ENCODE data around the gene METTL16. TPM values are rescaled to one million over a fixed set of nuclear protein-coding genes. Genes with fewer than 3 reads are reported as not detected.

Gene METTL16
- total RNA-seq, 2 donors from 2014 or later: 35.8 to 49.9 TPM

DNA sequence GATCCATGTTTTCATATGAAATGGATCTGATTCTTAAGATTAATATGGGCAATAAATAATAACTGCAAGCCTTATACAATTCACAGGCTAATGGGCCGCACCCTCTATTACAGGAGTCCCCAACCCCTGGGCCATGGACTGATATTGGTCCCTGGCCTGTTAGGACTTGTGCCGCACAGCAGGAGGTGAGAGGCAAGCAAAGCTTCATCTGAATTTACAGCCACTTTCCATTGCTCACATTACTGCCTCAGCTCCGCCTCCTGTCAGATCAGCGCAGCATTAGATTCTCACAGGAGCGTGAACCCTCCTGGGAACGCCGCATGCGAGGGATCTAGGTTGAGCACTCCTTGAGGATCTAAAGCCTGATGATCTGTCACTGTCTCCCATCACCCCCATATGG lies 26.8 kb downstream of the METTL16 start:
- Mint-ChIP-seq H3K4me3 (no peak overlapping the region), H3K27ac (no peak overlapping the region), H3K36me3 (ENCODE audit: low read depth) (peaks cover 13% of the 10 kb centered on the region), H3K4me1 (peaks cover 11% of the 10 kb centered on the region), H3K27me3 (no peaks in the 10 kb centered on the region), H3K9me3 (no peaks in the 10 kb centered on the region)
- no peak for ATAC-seq (replicated peaks)

DNA sequence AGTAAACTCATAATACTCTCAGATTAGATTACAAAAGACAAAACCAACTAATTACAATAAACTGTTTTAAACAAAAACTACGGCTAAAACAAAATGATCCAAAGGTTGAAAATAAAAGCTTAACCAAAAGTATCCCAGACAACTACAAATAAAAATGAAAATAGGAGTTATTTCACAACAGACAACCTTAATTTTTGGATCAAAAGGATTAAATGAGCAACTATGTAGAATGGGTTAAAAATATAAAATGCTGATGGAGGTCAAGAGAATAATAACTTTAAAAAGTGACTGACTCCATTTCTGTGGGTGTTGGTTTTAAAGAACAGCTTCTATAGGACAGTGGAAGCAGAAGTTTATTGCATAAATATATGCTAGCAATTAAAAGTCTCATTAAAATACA lies 28.6 kb downstream of the METTL16 start:
- Mint-ChIP-seq H3K9me3 (no peaks in the 10 kb centered on the region), H3K27ac (peak overlapping the region; percentile 92), H3K4me3 (peak overlapping the region; percentile 76), H3K4me1 (peaks cover 11% of the 10 kb centered on the region), H3K27me3 (no peaks in the 10 kb centered on the region), H3K36me3 (ENCODE audit: low read depth) (peaks cover 17% of the 10 kb centered on the region)
- no peak for ATAC-seq (replicated peaks)

- Mint-ChIP-seq H3K4me3 (peak overlapping the region; percentile 76), H3K36me3 (ENCODE audit: low read depth) (peaks cover 26% of the 10 kb centered on the region)
- peak; percentile 70 for ATAC-seq (replicated peaks)
These were observed 29.5 kb downstream of the METTL16 start for GRCh38 chr17:2482218-2482617.

GRCh38 chr17:2481760-2482159 lies 29.9 kb downstream of the METTL16 start:
- no peak for ATAC-seq (replicated peaks)
- Mint-ChIP-seq H3K27ac (peak overlapping the region; percentile 92), H3K36me3 (ENCODE audit: low read depth) (peaks cover 31% of the 10 kb centered on the region), H3K4me3 (peak overlapping the region; percentile 76), H3K27me3 (no peaks in the 10 kb centered on the region), H3K4me1 (peaks cover 6% of the 10 kb centered on the region), H3K9me3 (no peaks in the 10 kb centered on the region)

More at GRCh38 chr17:2482218-2482617, 29.5 kb downstream of the METTL16 start:
- Mint-ChIP-seq H3K27me3 (no peaks in the 10 kb centered on the region), H3K9me3 (no peaks in the 10 kb centered on the region), H3K27ac (peak overlapping the region; percentile 92), H3K4me1 (peaks cover 9% of the 10 kb centered on the region)

DNA sequence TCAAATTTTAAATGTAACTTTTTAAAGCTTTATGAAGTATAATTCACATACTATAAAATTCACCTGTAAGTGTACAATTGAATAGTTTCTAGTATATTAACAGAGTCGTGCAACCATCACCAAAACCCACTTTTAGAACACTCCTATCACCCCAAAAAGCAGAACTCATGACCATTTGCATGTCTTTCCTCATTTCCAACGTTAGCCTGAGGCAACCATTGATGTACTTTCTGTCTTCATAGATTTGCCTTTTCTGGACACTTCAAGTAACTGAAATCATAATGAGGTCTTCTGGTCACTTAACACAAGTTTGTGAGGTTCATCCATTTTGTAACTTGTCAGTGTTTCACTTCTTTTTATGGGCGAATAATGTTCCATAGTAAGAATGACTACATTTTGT lies 33.2 kb downstream of the METTL16 start:
- Mint-ChIP-seq H3K4me3 (no peak overlapping the region), H3K27ac (no peak overlapping the region), H3K9me3 (no peaks in the 10 kb centered on the region), H3K27me3 (no peaks in the 10 kb centered on the region), H3K4me1 (peaks cover 10% of the 10 kb centered on the region), H3K36me3 (ENCODE audit: low read depth) (peaks cover 64% of the 10 kb centered on the region)
- ATAC-seq (replicated peaks): no peak

DNA sequence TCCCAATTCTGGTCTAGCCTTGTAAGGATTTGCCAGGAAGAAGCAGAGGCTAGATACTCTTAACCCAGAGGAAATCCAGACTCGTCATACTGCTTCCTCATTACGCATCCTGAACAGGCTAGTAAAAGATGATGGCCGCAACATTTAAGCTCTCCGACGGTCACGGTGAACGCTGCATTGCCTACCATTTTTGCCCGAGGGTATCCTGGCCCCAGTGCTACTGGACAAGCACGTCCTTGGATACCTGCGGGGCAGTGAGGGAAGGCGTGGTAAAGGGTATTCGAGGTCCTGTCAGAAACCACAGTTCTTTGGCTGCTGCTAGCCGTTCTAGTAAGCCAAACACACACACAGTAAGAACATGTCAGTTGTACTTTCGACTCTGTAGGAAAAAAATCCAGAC lies 36.6 kb downstream of the METTL16 start:
- Mint-ChIP-seq H3K36me3 (ENCODE audit: low read depth) (peaks cover 88% of the 10 kb centered on the region), H3K27ac (peak overlapping the region; percentile 0), H3K4me1 (peaks cover 5% of the 10 kb centered on the region), H3K27me3 (no peaks in the 10 kb centered on the region), H3K4me3 (no peak overlapping the region), H3K9me3 (no peaks in the 10 kb centered on the region)
- no peak for ATAC-seq (replicated peaks)

- no peak overlapping the region for H3K27ac Mint-ChIP-seq
- H3K9me3 Mint-ChIP-seq: no peaks in the 10 kb centered on the region
- peaks cover 5% of the 10 kb centered on the region for H3K4me1 Mint-ChIP-seq
- H3K4me3 Mint-ChIP-seq: no peak overlapping the region
- no peaks in the 10 kb centered on the region for H3K27me3 Mint-ChIP-seq
- H3K36me3 Mint-ChIP-seq (ENCODE audit: low read depth): peaks cover 95% of the 10 kb centered on the region
- ATAC-seq (replicated peaks): no peak
These were observed 37.3 kb downstream of the METTL16 start for GRCh38 chr17:2474371-2474770.

GRCh38 chr17:2468270-2468669 lies 43.4 kb downstream of the METTL16 start:
- Mint-ChIP-seq H3K9me3 (no peaks in the 10 kb centered on the region), H3K36me3 (ENCODE audit: low read depth) (peaks cover 99% of the 10 kb centered on the region), H3K4me1 (no peaks in the 10 kb centered on the region), H3K27me3 (no peaks in the 10 kb centered on the region), H3K27ac (no peak overlapping the region), H3K4me3 (no peak overlapping the region)
- ATAC-seq (replicated peaks): no peak

- Mint-ChIP-seq H3K27me3 (no peaks in the 10 kb centered on the region), H3K27ac (no peak overlapping the region), H3K9me3 (no peaks in the 10 kb centered on the region), H3K36me3 (ENCODE audit: low read depth) (peaks cover 99% of the 10 kb centered on the region), H3K4me3 (no peak overlapping the region), H3K4me1 (no peaks in the 10 kb centered on the region)
- ATAC-seq (replicated peaks): no peak
These were observed 44.8 kb downstream of the METTL16 start for GRCh38 chr17:2466931-2467330.

DNA sequence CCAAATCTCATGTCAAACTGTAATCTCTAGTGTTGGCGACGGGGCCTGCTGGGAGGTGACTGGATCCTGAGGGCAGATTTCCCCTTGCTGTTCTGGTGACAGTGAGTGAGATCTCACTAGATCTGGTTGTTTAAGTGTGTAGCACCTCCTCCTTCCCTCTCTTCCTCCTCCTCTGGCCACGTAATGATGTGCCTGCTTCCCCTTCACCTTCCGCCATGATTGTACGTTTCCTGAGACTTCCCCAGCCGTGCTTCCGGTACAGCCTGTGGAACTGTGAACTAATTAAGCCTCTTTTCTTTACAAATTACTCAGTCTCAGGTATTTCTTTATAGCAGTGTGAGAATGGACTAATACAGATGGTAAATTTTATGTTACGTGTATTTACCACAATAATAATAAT lies 49.2 kb downstream of the METTL16 start:
- no peak for ATAC-seq (replicated peaks)
- Mint-ChIP-seq H3K4me3 (no peak overlapping the region), H3K27me3 (no peaks in the 10 kb centered on the region), H3K27ac (peak overlapping the region; percentile 70), H3K9me3 (no peaks in the 10 kb centered on the region), H3K36me3 (ENCODE audit: low read depth) (peaks cover 98% of the 10 kb centered on the region), H3K4me1 (peaks cover 6% of the 10 kb centered on the region)

GRCh38 chr17:2459917-2460271 lies 51.8 kb downstream of the METTL16 start:
- Mint-ChIP-seq H3K36me3 (ENCODE audit: low read depth) (peaks cover 89% of the 10 kb centered on the region), H3K27me3 (no peaks in the 10 kb centered on the region), H3K27ac (peak overlapping the region; percentile 88), H3K4me3 (peak overlapping the region; percentile 59), H3K9me3 (no peaks in the 10 kb centered on the region), H3K4me1 (peaks cover 6% of the 10 kb centered on the region)
- ATAC-seq (replicated peaks): peak; percentile 87

- H3K4me1 Mint-ChIP-seq: peaks cover 11% of the 10 kb centered on the region
- ATAC-seq (replicated peaks): no peak
- no peaks in the 10 kb centered on the region for H3K9me3 Mint-ChIP-seq
- peaks cover 75% of the 10 kb centered on the region for H3K36me3 Mint-ChIP-seq (ENCODE audit: low read depth)
- H3K27me3 Mint-ChIP-seq: no peaks in the 10 kb centered on the region
- no peak overlapping the region for H3K27ac Mint-ChIP-seq
- H3K4me3 Mint-ChIP-seq: no peak overlapping the region
These were observed 53.8 kb downstream of the METTL16 start for GRCh38 chr17:2457913-2458312.

- H3K4me1 Mint-ChIP-seq: peaks cover 15% of the 10 kb centered on the region
- no peak for ATAC-seq (replicated peaks)
- no peaks in the 10 kb centered on the region for H3K27me3 Mint-ChIP-seq
- no peak overlapping the region for H3K27ac Mint-ChIP-seq
- no peak overlapping the region for H3K4me3 Mint-ChIP-seq
- H3K9me3 Mint-ChIP-seq: no peaks in the 10 kb centered on the region
- peaks cover 75% of the 10 kb centered on the region for H3K36me3 Mint-ChIP-seq (ENCODE audit: low read depth)
These were observed 55.2 kb downstream of the METTL16 start for GRCh38 chr17:2456475-2456874.

DNA sequence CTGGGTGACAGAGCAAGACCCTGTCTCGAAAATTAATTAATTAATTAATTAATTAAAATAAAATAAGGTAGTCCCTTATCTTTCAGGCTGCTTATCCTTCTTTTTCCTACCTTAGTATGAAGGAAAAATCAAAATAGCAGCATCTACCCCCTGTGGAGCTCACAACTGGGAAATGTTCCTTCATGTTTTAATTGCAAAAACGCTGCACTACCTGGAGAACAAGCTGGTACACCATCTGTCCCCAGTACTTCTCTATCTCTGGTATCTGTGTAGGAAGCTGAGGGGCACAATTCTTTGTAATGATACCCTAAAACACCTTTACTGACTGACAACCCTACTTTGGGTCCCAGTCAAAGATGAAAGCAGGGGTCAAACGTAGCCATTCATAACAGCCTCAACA lies 55.7 kb downstream of the METTL16 start:
- no peak for ATAC-seq (replicated peaks)
- no peaks in the 10 kb centered on the region for H3K9me3 Mint-ChIP-seq
- no peaks in the 10 kb centered on the region for H3K27me3 Mint-ChIP-seq
- H3K4me3 Mint-ChIP-seq: no peak overlapping the region
- H3K27ac Mint-ChIP-seq: no peak overlapping the region
- H3K4me1 Mint-ChIP-seq: peaks cover 15% of the 10 kb centered on the region
- peaks cover 73% of the 10 kb centered on the region for H3K36me3 Mint-ChIP-seq (ENCODE audit: low read depth)

GRCh38 chr17:2453866-2454265 lies 57.8 kb downstream of the METTL16 start:
- H3K4me3 Mint-ChIP-seq: peak overlapping the region; percentile 59
- ATAC-seq (replicated peaks): peak; percentile 95
- H3K9me3 Mint-ChIP-seq: no peaks in the 10 kb centered on the region
- peaks cover 59% of the 10 kb centered on the region for H3K36me3 Mint-ChIP-seq (ENCODE audit: low read depth)
- peaks cover 9% of the 10 kb centered on the region for H3K4me1 Mint-ChIP-seq
- H3K27me3 Mint-ChIP-seq: no peaks in the 10 kb centered on the region
- H3K27ac Mint-ChIP-seq: no peak overlapping the region

- peak; percentile 68 for ATAC-seq (replicated peaks)
- H3K27me3 Mint-ChIP-seq: no peaks in the 10 kb centered on the region
These were observed 58.4 kb downstream of the METTL16 start for GRCh38 chr17:2453325-2453724.

More at GRCh38 chr17:2453325-2453724, 58.4 kb downstream of the METTL16 start:
- H3K27ac Mint-ChIP-seq: peak overlapping the region; percentile 81
- H3K4me3 Mint-ChIP-seq: peak overlapping the region; percentile 59
- no peaks in the 10 kb centered on the region for H3K9me3 Mint-ChIP-seq
- H3K4me1 Mint-ChIP-seq: peaks cover 9% of the 10 kb centered on the region
- H3K36me3 Mint-ChIP-seq (ENCODE audit: low read depth): peaks cover 53% of the 10 kb centered on the region
